ENCODE data around the gene PMPCB. TPM values are rescaled to one million over a fixed set of nuclear protein-coding genes. Genes with fewer than 3 reads are reported as not detected.

The PMPCB gene
- total RNA-seq, 2 donors from 2014 or later, result 56.4 to 80.5 TPM

GRCh38 chr7:103344453-103345149 is 47.4 kb downstream of the PMPCB start, which contains the start of gene DNAJC2:
TSS of gene DNAJC2 (minus strand) at chr7:103344767. CDS start at chr7:103344622, 145 bp downstream.
- intact Hi-C loops (cut with DNase I), result no loop called here
- H3K4me1 ChIP-seq, result peaks cover 7% of the 10 kb centered on the region
- TF ChIP-seq CTCF (IDR thresholded peaks at IDR 0.05), result no peak

GRCh38 chr7:103346396-103346795 is 49.2 kb downstream of the PMPCB start:
- intact Hi-C loops (cut with DNase I), result no loop called here
- Histone ChIP-seq H3K4me1 (peaks cover 7% of the 10 kb centered on the region), H3K27me3 (no peaks in the 10 kb centered on the region), H3K36me3 (no peaks in the 10 kb centered on the region), H3K4me3 (no peak overlapping the region), H3K9ac (ENCODE audit: low read depth in 2 of 2, low read length in 2 of 2) (no peak overlapping the region), H3K27ac (no peak overlapping the region), H3K9me3 (no peaks in the 10 kb centered on the region)
- no peak for TF ChIP-seq CTCF (IDR thresholded peaks at IDR 0.05)
- DNase-seq, result no peak

More at GRCh38 chr7:103344453-103345149, 47.4 kb downstream of the PMPCB start, which contains the start of gene DNAJC2:
- H3K36me3 ChIP-seq, result no peaks in the 10 kb centered on the region
- H3K27me3 ChIP-seq, result no peaks in the 10 kb centered on the region
- H3K4me3 ChIP-seq, result peak within 1 kb of the TSS; percentile 99
- H3K27ac ChIP-seq, result peak within 1 kb of the TSS; percentile 83
- H3K9ac ChIP-seq (ENCODE audit: low read depth in 2 of 2, low read length in 2 of 2), result peak within 1 kb of the TSS; percentile 95 to 98
- peak; percentile 90 for DNase-seq
- no peaks in the 10 kb centered on the region for H3K9me3 ChIP-seq

GRCh38 chr7:103347507-103348267 is 50.5 kb downstream of the PMPCB start, which contains the start of gene PSMC2:
TSS of gene PSMC2 (plus strand) at chr7:103347643. CDS start at chr7:103347712, 69 bp downstream.
- Histone ChIP-seq H3K4me3 (peak within 1 kb of the TSS; percentile 97), H3K9me3 (no peaks in the 10 kb centered on the region), H3K9ac (ENCODE audit: low read depth in 2 of 2, low read length in 2 of 2) (peak within 1 kb of the TSS; percentile 74 to 93), H3K27me3 (no peaks in the 10 kb centered on the region), H3K27ac (peak within 1 kb of the TSS; percentile 88), H3K36me3 (no peaks in the 10 kb centered on the region), H3K4me1 (peaks cover 7% of the 10 kb centered on the region)
- peak; percentile 86 for DNase-seq
- no peak for TF ChIP-seq CTCF (IDR thresholded peaks at IDR 0.05)
- intact Hi-C loops (cut with DNase I), result no loop called here

- H3K4me3 ChIP-seq, result peak overlapping the region; percentile 97
- no peak overlapping the region for H3K9ac ChIP-seq (ENCODE audit: low read depth in 2 of 2, low read length in 2 of 2)
- H3K27ac ChIP-seq, result no peak overlapping the region
- intact Hi-C loops (cut with DNase I), result no loop called here
- H3K36me3 ChIP-seq, result no peaks in the 10 kb centered on the region
- TF ChIP-seq CTCF (IDR thresholded peaks at IDR 0.05), result no peak
- H3K4me1 ChIP-seq, result peaks cover 2% of the 10 kb centered on the region
- H3K9me3 ChIP-seq, result no peaks in the 10 kb centered on the region
- DNase-seq, result no peak
- no peaks in the 10 kb centered on the region for H3K27me3 ChIP-seq
Observed at GRCh38 chr7:103348452-103348851, 51.2 kb downstream of the PMPCB start.

- Histone ChIP-seq H3K9me3 (no peaks in the 10 kb centered on the region), H3K4me1 (no peaks in the 10 kb centered on the region), H3K27me3 (no peaks in the 10 kb centered on the region), H3K9ac (ENCODE audit: low read depth in 2 of 2, low read length in 2 of 2) (no peak overlapping the region), H3K27ac (no peak overlapping the region), H3K36me3 (no peaks in the 10 kb centered on the region), H3K4me3 (peak overlapping the region; percentile 97)
- no peak for TF ChIP-seq CTCF (IDR thresholded peaks at IDR 0.05)
- intact Hi-C loops (cut with DNase I), result no loop called here
- no peak for DNase-seq
Observed at GRCh38 chr7:103348959-103349358, 51.7 kb downstream of the PMPCB start.
